Fibroblast of skin of right quadriceps (primary cell): Measurements from ENCODE around the gene SRP54.
"Not testable (repeated sequence)": the region's sequence is repeated elsewhere in the genome, so short reads cannot be mapped to it uniquely, and the experiment has no call there.

Experiments
- DNase-seq: peaks from one replicate; pipeline ENCODE4 v3.0.0-alpha.2; 2013

The SRP54 gene

GRCh38 chr14:34985740-34986139 lies 2.9 kb downstream of the SRP54 start:
- no peak for DNase-seq

GRCh38 chr14:34987180-34987579 lies 4.4 kb downstream of the SRP54 start:
- no peak for DNase-seq

- DNase-seq = no peak
These were observed 7.0 kb downstream of the SRP54 start for GRCh38 chr14:34989762-34990161.

GRCh38 chr14:34993426-34993825 lies 10.6 kb downstream of the SRP54 start:
- no peak for DNase-seq

GRCh38 chr14:34994668-34995067 lies 11.9 kb downstream of the SRP54 start:
- DNase-seq = no peak

GRCh38 chr14:34997762-34998161 lies 15.0 kb downstream of the SRP54 start:
- DNase-seq = no peak

GRCh38 chr14:34999500-34999899 lies 16.7 kb downstream of the SRP54 start:
- no peak for DNase-seq

GRCh38 chr14:35001621-35002020 lies 18.8 kb downstream of the SRP54 start:
- DNase-seq = no peak

- DNase-seq = no peak
These were observed 22.0 kb downstream of the SRP54 start for GRCh38 chr14:35004839-35005238.

- DNase-seq = no peak
These were observed 33.8 kb downstream of the SRP54 start for GRCh38 chr14:35016568-35016967.

GRCh38 chr14:35020713-35021112 lies 37.9 kb downstream of the SRP54 start:
- DNase-seq = no peak

- no peak for DNase-seq
These were observed 45.6 kb downstream of the SRP54 start for GRCh38 chr14:35028435-35028834.

- DNase-seq = no peak
These were observed 49.8 kb downstream of the SRP54 start for GRCh38 chr14:35032562-35032961.

GRCh38 chr14:35034440-35034833 lies 51.6 kb downstream of the SRP54 start:
- DNase-seq = no peak

- not testable (repeated sequence) for DNase-seq
These were observed 52.3 kb downstream of the SRP54 start for GRCh38 chr14:35034944-35035554.

GRCh38 chr14:35038312-35038711 lies 55.5 kb downstream of the SRP54 start:
- not testable (repeated sequence) for DNase-seq

GRCh38 chr14:35042632-35043031 lies 59.8 kb downstream of the SRP54 start:
- no peak for DNase-seq

GRCh38 chr14:35043046-35043445 lies 60.3 kb downstream of the SRP54 start:
- DNase-seq = no peak

GRCh38 chr14:35044939-35045797 lies 62.4 kb downstream of the SRP54 start:
- peak; percentile 34 for DNase-seq

- no peak for DNase-seq
These were observed 62.9 kb downstream of the SRP54 start for GRCh38 chr14:35045798-35046047.

GRCh38 chr14:35046048-35046750 lies 63.4 kb downstream of the SRP54 start, which contains the start of gene FAM177A1:
Gene FAM177A1 (plus strand): TSS chr14:35046272. CDS start chr14:35046464, 192 bp downstream.
- DNase-seq = peak; percentile 96

- no peak for DNase-seq
These were observed 64.2 kb downstream of the SRP54 start for GRCh38 chr14:35046751-35047536.

- no peak for DNase-seq
These were observed 65.3 kb downstream of the SRP54 start for GRCh38 chr14:35047976-35048513.
